SK-N-SH (cell line): Measurements from ENCODE around the gene FRMD6. TPM values are rescaled to one million over a fixed set of nuclear protein-coding genes. Genes with fewer than 3 reads are reported as not detected.
"Not testable (repeated sequence)": the region's sequence is repeated elsewhere in the genome, so short reads cannot be mapped to it uniquely, and the experiment has no call there.

Source experiments
- CTCF ChIA-PET: fragments of 300-600, 350-600 bp; formaldehyde crosslinking; extraction: SDS; loops from one replicate; lab custom pipeline; 2021; lab: Yijun Ruan, JAX
- POLR2A ChIA-PET: fragments of 350-600 bp; sonication (Branson Sonifier 250); formaldehyde crosslinking; extraction: SDS; loops from one replicate; lab custom pipeline; 2020; ENCODE audit warnings: antibody characterized with exemption, inconsistent platforms; lab: Yijun Ruan, JAX
- DNase-seq: peaks from one replicate; pipeline ENCODE4 v3.0.0; 2012
- H2AFZ ChIP-seq: fragments of 200-600 bp; sonication (generic); 2 replicates; pipeline ENCODE4 v1.8.1; 2016; ENCODE audit warnings: antibody characterized with exemption, mild to moderate bottlenecking, low read depth
- H3F3A ChIP-seq: fragments of 200-600 bp; sonication (generic); replicated peaks from 2 replicates; pipeline ENCODE3; 2016; ENCODE audit warnings: antibody characterized with exemption, mild to moderate bottlenecking; ENCODE audit not compliant: insufficient read depth
- H3K27ac ChIP-seq, 2 experiments: fragments of 200-500 bp in 1 of 2; fragments of 200-600 bp in 1 of 2; sonication (Bioruptor generic) in 1 of 2; sonication (generic), shearing (Covaris generic) in 1 of 2; 2 replicates each; pipeline versions ENCODE4 v1.5.1 to v1.6.1; 2014 to 2016; ENCODE audit warnings: low read depth in 2 of 2, inconsistent platforms in 1 of 2, low read length in 1 of 2, mild to moderate bottlenecking in 1 of 2, mixed read lengths in 1 of 2
- H3K27me3 ChIP-seq: fragments of 200-600 bp; sonication (generic), shearing (Covaris generic); 2 replicates; pipeline ENCODE4 v1.6.1; 2016; ENCODE audit warnings: mixed run types; ENCODE audit not compliant: insufficient read depth
- H3K36me3 ChIP-seq, 2 experiments: fragments of 200-500 bp in 1 of 2; fragments of 200-600 bp in 1 of 2; sonication (Bioruptor generic) in 1 of 2; sonication (generic) in 1 of 2; replicated peaks in 1 of 2; 2 replicates each; pipeline versions ENCODE3 to v1.5.1; 2014 to 2016; ENCODE audit warnings: low read length in 1 of 2, mild to moderate bottlenecking in 1 of 2; ENCODE audit not compliant: insufficient read depth in 2 of 2, control insufficient read depth in 1 of 2
- H3K4me1 ChIP-seq, 2 experiments: fragments of 200-500 bp in 1 of 2; fragments of 200-600 bp in 1 of 2; sonication (Bioruptor generic) in 1 of 2; sonication (generic), shearing (Covaris generic) in 1 of 2; 2 replicates each; pipeline versions ENCODE4 v1.5.1 to v1.6.1; 2014 to 2016; ENCODE audit warnings: low read depth in 1 of 2, low read length in 1 of 2, mixed run types in 1 of 2; ENCODE audit not compliant: insufficient read depth in 2 of 2, control insufficient read depth in 1 of 2
- H3K4me2 ChIP-seq: fragments of 200-600 bp; sonication (generic), shearing (Covaris generic); 2 replicates; pipeline ENCODE4 v1.6.1; 2017; ENCODE audit warnings: mixed run types
- H3K4me3 ChIP-seq, 2 experiments: fragments of 200-500 bp in 1 of 2; fragments of 200-600 bp in 1 of 2; sonication (Bioruptor generic) in 1 of 2; sonication (generic), shearing (Covaris generic) in 1 of 2; 2 replicates each; pipeline versions ENCODE4 v1.5.1 to v1.8.1; 2014 to 2016; ENCODE audit warnings: low read depth in 2 of 2, inconsistent platforms in 1 of 2, low read length in 1 of 2, mild to moderate bottlenecking in 1 of 2, mixed read lengths in 1 of 2, moderate library complexity in 1 of 2
- H3K79me2 ChIP-seq: fragments of 200-600 bp; sonication (generic); 2 replicates; pipeline ENCODE4 v1.8.1; 2017; ENCODE audit warnings: mild to moderate bottlenecking; ENCODE audit not compliant: insufficient read depth
- H3K9ac ChIP-seq: fragments of 200-600 bp; sonication (generic); 2 replicates; pipeline ENCODE4 v1.6.1; 2017; ENCODE audit warnings: mixed run types
- H3K9me2 ChIP-seq: fragments of 200-600 bp; sonication (generic); 2 replicates; pipeline ENCODE4 v1.6.1; 2017; ENCODE audit warnings: mixed run types
- H3K9me3 ChIP-seq: fragments of 200-600 bp; sonication (generic); 2 replicates; pipeline ENCODE4 v1.6.1; 2017; ENCODE audit warnings: mixed run types, mild to moderate bottlenecking, moderate library complexity
- H4K20me1 ChIP-seq: fragments of 200-600 bp; sonication (generic); 2 replicates; pipeline ENCODE4 v1.6.1; 2017; ENCODE audit warnings: mild to moderate bottlenecking, mixed run types; ENCODE audit not compliant: insufficient read depth
- ELF1 ChIP-seq: IDR thresholded peaks from 2 replicates; pipeline ENCODE4 v1.4.0; 2012
- EZH2phosphoT487 ChIP-seq: fragments of 200-600 bp; sonication (generic); IDR thresholded peaks from 2 replicates; pipeline ENCODE4 v1.6.1; 2017; ENCODE audit warnings: low read depth, mixed run types, mild to moderate bottlenecking, antibody characterized with exemption, moderate library complexity, borderline replicate concordance
- JUND ChIP-seq: IDR thresholded peaks from 2 replicates; pipeline ENCODE4 v1.4.0; 2012
- NFIC ChIP-seq: IDR thresholded peaks from 2 replicates; pipeline ENCODE4 v1.4.0; 2012; ENCODE audit warnings: borderline replicate concordance
- NRF1 ChIP-seq: IDR thresholded peaks from 2 replicates; pipeline ENCODE4 v1.6.1; 2012; ENCODE audit warnings: low read depth, mild to moderate bottlenecking, low read length
- RAD21 ChIP-seq: IDR thresholded peaks from 2 replicates; pipeline ENCODE4 v1.6.1; 2012; ENCODE audit warnings: mild to moderate bottlenecking, low read length
- RCOR1 ChIP-seq: fragments of 150-350 bp; IDR thresholded peaks from 2 replicates; pipeline ENCODE4 v1.6.1; 2017; ENCODE audit warnings: antibody characterized with exemption, low read length
- SMC3 ChIP-seq: IDR thresholded peaks from 2 replicates; pipeline ENCODE4 v1.6.1; 2012; ENCODE audit warnings: low read depth, low read length, improper control_type of control experiment
- TAF1 ChIP-seq: IDR thresholded peaks from 2 replicates; pipeline ENCODE4 v1.6.1; 2012; ENCODE audit warnings: low read depth, mild to moderate bottlenecking, low read length, moderate library complexity, borderline replicate concordance
- TEAD4 ChIP-seq: IDR thresholded peaks from 2 replicates; pipeline ENCODE4 v1.4.0; 2012; ENCODE audit warnings: mild to moderate bottlenecking, borderline replicate concordance; ENCODE audit not compliant: insufficient read depth
- ZBTB33 ChIP-seq: IDR thresholded peaks from 2 replicates; pipeline ENCODE4 v1.4.0; 2012; ENCODE audit warnings: low read depth, borderline replicate concordance
- WGBS: methylation state at CpG from one replicate; pipeline ENCODE4 v1.1.6; 2017; ENCODE audit warnings: low lambda C conversion rate; 5-methylcytosine and 5-hydroxymethylcytosine counted together
- polyA plus RNA-seq, 3 experiments: library from polyadenylated mRNA; depleted of rRNA; stranded (reverse); fragments of >200 nt; gene quantifications; 2 replicates each; pipeline ENCODE4 v1.2.3, GENCODE V29; 2012

The FRMD6 gene
- polyA plus RNA-seq, 1 of the 3 experiments (the other 2 are of a cell fraction): 147 TPM

- CTCF ChIA-PET: not testable (repeated sequence)
Observed at GRCh38 chr14:51769261-51769660, 117.6 kb downstream of the FRMD6 start.

DNA sequence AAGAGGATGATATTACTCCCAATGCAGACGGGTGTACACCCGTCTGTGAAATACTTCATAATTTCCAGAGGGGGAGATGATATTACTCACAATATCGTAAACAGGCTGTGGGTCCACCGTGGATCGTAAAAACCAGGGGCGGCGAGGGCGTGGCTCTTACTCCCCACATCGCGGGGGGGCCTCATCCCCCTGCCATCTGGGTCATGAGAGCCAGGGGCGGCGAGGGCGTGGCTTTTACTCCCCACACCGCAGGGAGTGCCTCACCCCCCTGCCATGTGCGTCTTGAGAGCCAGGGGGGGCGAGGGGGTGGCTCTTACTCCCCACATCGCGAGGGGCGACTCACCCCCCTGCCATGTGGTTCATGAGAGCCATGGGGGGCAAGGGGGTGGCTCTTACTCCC is 122.5 kb downstream of the FRMD6 start:
- Histone ChIP-seq H3K9me3 (no peaks in the 10 kb centered on the region), H3K4me2 (no peak overlapping the region), H2AFZ (no peak overlapping the region), H3K79me2 (no peaks in the 10 kb centered on the region), H3K36me3 (no peaks in the 10 kb centered on the region)
- WGBS: 70% methylated on average over 18 of the region's 19 CpGs
- TF ChIP-seq ZBTB33 (no peak), NFIC (no peak), NRF1 (no peak), ELF1 (no peak), TEAD4 (no peak), EZH2phosphoT487 (no peak), SMC3 (no peak), RAD21 (no peak), JUND (no peak), TAF1 (no peak), RCOR1 (no peak)
- TF ChIP-seq, all 33 proteins: peak for 0
- ChIA-PET CTCF (interaction anchor here (2.0 to 8.5 kb wide), 2 partner anchors 59 to 491 kb away, joined by 9 to 460 read pairs; no protein-coding TSS in a partner anchor), POLR2A (no interaction called here)
- Histone ChIP-seq H3K4me3 (no peak overlapping the region), H3K27ac (no peak overlapping the region), H3K9ac (no peak overlapping the region), H3K27me3 (no peaks in the 10 kb centered on the region), H3K4me1 (peaks cover 0 to 4% of the 10 kb centered on the region in 2 experiments; a peak in 1 of 4 replicates), H4K20me1 (no peaks in the 10 kb centered on the region), H3K9me2 (no peaks in the 10 kb centered on the region), H3F3A (no peaks in the 10 kb centered on the region)
- no peak for DNase-seq

More at GRCh38 chr14:51769261-51769660, 117.6 kb downstream of the FRMD6 start:
- H3K4me1 ChIP-seq, DNase-seq, H3K27ac ChIP-seq, POLR2A ChIA-PET, H3K27me3 ChIP-seq, H3K9me3 ChIP-seq, H3K9ac ChIP-seq, H3F3A ChIP-seq, H2AFZ ChIP-seq, H4K20me1 ChIP-seq, H3K4me2 ChIP-seq, H3K79me2 ChIP-seq, H3K9me2 ChIP-seq, H3K36me3 ChIP-seq, H3K4me3 ChIP-seq: not testable (repeated sequence)
- 79% methylated on average over 7 of the region's 7 CpGs for WGBS
